HepG2 (cell line): ENCODE data around the gene FNDC8. TPM values are rescaled to one million over a fixed set of nuclear protein-coding genes. Genes with fewer than 3 reads are reported as not detected.

Source experiments
- ATAC-seq: fragments of 200-7000 bp; cut with Tn5 transposase; 3 replicates; pipeline ENCODE4 v1.9.1; 2020; ENCODE audit warnings: mild to moderate bottlenecking, moderate library complexity
- BruUV-seq: library from RNA; stranded (reverse); fragments of 400-500 nt; replicated peaks from 2 replicates; lab custom pipeline; 2021; lab: Mats Ljungman, UMichigan
- CTCF ChIA-PET: fragments of 300-600 bp; formaldehyde crosslinking; extraction: SDS; loops from one replicate; lab custom pipeline; 2021; ENCODE audit warnings: low total read pairs, inconsistent platforms, low intra/inter-chr PET ratio; lab: Yijun Ruan, JAX
- POLR2A ChIA-PET: fragments of 350-600 bp; sonication (Branson Sonifier 250); formaldehyde crosslinking; loops from one replicate; lab custom pipeline; 2020; ENCODE audit warnings: antibody characterized with exemption, inconsistent platforms; lab: Yijun Ruan, JAX
- DNase-seq: peaks from one replicate; pipeline ENCODE4 v3.0.0-alpha.2; 2015; ENCODE audit warnings: low spot score
- FAIRE-seq: peaks from 3 replicates; lab custom pipeline; 2011; peaks lifted over from hg19 to GRCh38; lab: Jason Lieb, UNC
- H2AFZ ChIP-seq: one replicate; pipeline ENCODE4 v1.6.1; 2011; ENCODE audit warnings: low read length, inconsistent platforms
- H3K27ac ChIP-seq: fragments of 300-600 bp; 3 replicates; pipeline ENCODE4 v1.8.0; 2011; ENCODE audit warnings: mixed run types, mild to moderate bottlenecking, mixed read lengths, low read length, inconsistent platforms; ENCODE audit not compliant: insufficient read depth; ENCODE audit errors: extremely low read length
- H3K27me3 ChIP-seq, 2 experiments: fragments of 200-600 bp in 1 of 2; 2 replicates in 1 of 2; 3 replicates in 1 of 2; pipeline versions ENCODE4 v1.6.0 to v1.8.0; 2011; ENCODE audit warnings: low read length in 2 of 2, mild to moderate bottlenecking in 2 of 2, moderate library complexity in 2 of 2, inconsistent platforms in 1 of 2; ENCODE audit not compliant: insufficient read depth in 2 of 2, control insufficient read depth in 1 of 2
- H3K36me3 ChIP-seq, 2 experiments: fragments of 200-600 bp in 1 of 2; replicated peaks in 1 of 2; 2 replicates in 1 of 2; 3 replicates in 1 of 2; pipeline versions ENCODE4 v1.5.1 to v1.8.0; 2011; ENCODE audit warnings: low read length in 2 of 2, inconsistent platforms in 1 of 2; ENCODE audit not compliant: insufficient read depth in 2 of 2, control insufficient read depth in 1 of 2
- H3K4me1 ChIP-seq: 2 replicates; pipeline ENCODE4 v1.5.1; 2012; ENCODE audit warnings: low read length, inconsistent platforms; ENCODE audit not compliant: insufficient read depth
- H3K4me2 ChIP-seq: 2 replicates; pipeline ENCODE4 v1.6.0; 2011; ENCODE audit warnings: low read depth, low read length, inconsistent platforms
- H3K4me3 ChIP-seq, 3 experiments: fragments of 200-600 bp in 1 of 3; sonication (generic), shearing (Covaris generic) in 1 of 3; replicated peaks in 1 of 3; 2 replicates each; pipeline ENCODE4 v1.5.1; 2011 to 2016; ENCODE audit warnings: low read length in 3 of 3, inconsistent platforms in 2 of 3, low read depth in 2 of 3, mild to moderate bottlenecking in 2 of 3, control low read depth in 1 of 3, mixed read lengths in 1 of 3; ENCODE audit not compliant: insufficient read depth in 1 of 3
- H3K79me2 ChIP-seq: one replicate; pipeline ENCODE4 v1.6.1; 2011; ENCODE audit warnings: low read length, inconsistent platforms; ENCODE audit not compliant: insufficient read depth
- H3K9ac ChIP-seq: 2 replicates; pipeline ENCODE4 v1.6.0; 2011; ENCODE audit warnings: mild to moderate bottlenecking, low read depth, low read length, inconsistent platforms; ENCODE audit not compliant: insufficient read depth
- H3K9me3 ChIP-seq: 2 replicates; pipeline ENCODE4 v1.5.1; 2012; ENCODE audit warnings: mild to moderate bottlenecking, low read length
- H4K20me1 ChIP-seq: 2 replicates; pipeline ENCODE4 v1.6.0; 2011; ENCODE audit warnings: inconsistent platforms, mild to moderate bottlenecking, low read length, moderate library complexity; ENCODE audit not compliant: insufficient read depth
- KDM6A ChIP-seq: IDR thresholded peaks from 2 replicates; pipeline ENCODE4 v1.6.1; 2016; ENCODE audit warnings: low read depth
- KLF13 ChIP-seq: sonication (generic); formaldehyde crosslinking; IDR thresholded peaks from 2 replicates; pipeline ENCODE4 v1.4.0; 2020; ENCODE audit warnings: mild to moderate bottlenecking, missing genetic modification reagents
- LBX2 ChIP-seq: sonication (generic); formaldehyde crosslinking; IDR thresholded peaks from 2 replicates; pipeline ENCODE4 v1.5.0; 2020; ENCODE audit warnings: missing genetic modification reagents, mild to moderate bottlenecking, borderline replicate concordance
- PLRG1 ChIP-seq: fragments of 450-650 bp; conservative IDR thresholded peaks from 2 replicates; pipeline ENCODE4 v1.6.1; 2016
- SMARCE1 ChIP-seq: fragments of 450-650 bp; IDR thresholded peaks from 2 replicates; pipeline ENCODE4 v1.6.1; 2017; ENCODE audit warnings: borderline replicate concordance
- SOX6 ChIP-seq, 2 experiments: fragments of 450-650 bp in 1 of 2; sonication (generic) in 1 of 2; formaldehyde crosslinking in 1 of 2; IDR thresholded peaks; 2 replicates each; pipeline versions ENCODE4 v1.4.0 to v1.6.1; 2017 to 2020; ENCODE audit warnings: antibody characterized with exemption in 1 of 2, mild to moderate bottlenecking in 1 of 2, missing genetic modification reagents in 1 of 2
- SRSF4 ChIP-seq: fragments of 200-400 bp; formaldehyde crosslinking; IDR thresholded peaks from one replicate; pipeline ENCODE4 v1.6.1; 2018; ENCODE audit warnings: mild to moderate bottlenecking, low read depth, low read length, moderate library complexity; ENCODE audit not compliant: poor library complexity, severe bottlenecking
- TARDBP ChIP-seq: sonication (generic); formaldehyde crosslinking; IDR thresholded peaks from 2 replicates; pipeline ENCODE4 v1.8.0; 2022; ENCODE audit warnings: mild to moderate bottlenecking, missing genetic modification reagents
- ZFP41 ChIP-seq: sonication (generic); formaldehyde crosslinking; IDR thresholded peaks from 2 replicates; pipeline ENCODE4 v1.4.0; 2020; ENCODE audit warnings: mild to moderate bottlenecking, missing genetic modification reagents, borderline replicate concordance
- ZMYM4 ChIP-seq: sonication (generic); formaldehyde crosslinking; IDR thresholded peaks from 2 replicates; pipeline ENCODE4 v1.8.1; 2023; ENCODE audit warnings: mild to moderate bottlenecking, missing genetic modification reagents
- ZNF446 ChIP-seq: sonication (generic); formaldehyde crosslinking; IDR thresholded peaks from 2 replicates; pipeline ENCODE4 v1.5.0; 2020; ENCODE audit warnings: mild to moderate bottlenecking, missing genetic modification reagents
- ZNF589 ChIP-seq: sonication (generic); formaldehyde crosslinking; conservative IDR thresholded peaks from 2 replicates; pipeline ENCODE4 v1.8.0; 2022; ENCODE audit warnings: mild to moderate bottlenecking, moderate library complexity, missing genetic modification reagents
- ZNF770 ChIP-seq: sonication (generic); formaldehyde crosslinking; IDR thresholded peaks from 2 replicates; pipeline ENCODE4 v1.5.0; 2020; ENCODE audit warnings: mild to moderate bottlenecking, missing genetic modification reagents
- WGBS: methylation state at CpG from one replicate; pipeline ENCODE4 v1.1.6; 2017; ENCODE audit warnings: low lambda C conversion rate; 5-methylcytosine and 5-hydroxymethylcytosine counted together
- in situ Hi-C: cut with HindIII; loops from 2 replicates; pipeline ENCODE4 v1.10.0; 2017; ENCODE audit warnings: low pct_unique_long_range_greater_than_20kb; ENCODE audit not compliant: extremely low pct_ligation_motif_present
- intact Hi-C: fragments of 100-400 bp; cut with micrococcal nuclease; formaldehyde crosslinking; loops from one replicate; pipeline ENCODE4 v1.10.0; 2022; ENCODE audit not compliant: unreplicated experiment
- polyA plus RNA-seq, 8 experiments: library from polyadenylated mRNA; depleted of rRNA in 3 of 8; stranded (reverse) in 7 of 8; unstranded in 1 of 8; fragments of >200 nt; fragmentation: Illumina TruSeq in 4 of 8; extraction: Trizol in 4 of 8; gene quantifications; 2 replicates each; pipeline versions ENCODE4 v1.2.1 to v1.2.3, GENCODE V29; 2011 to 2016; ENCODE audit warnings: low read depth in 4 of 8, missing spikeins in 1 of 8, mixed read lengths in 1 of 8; ENCODE audit not compliant: insufficient read depth in 1 of 8
- total RNA-seq, 5 experiments: library from RNA; depleted of rRNA; stranded (reverse); fragments of >200 nt; fragmentation: Illumina TruSeq; extraction: Trizol; gene quantifications; 2 replicates each; pipeline ENCODE4 v1.2.3, GENCODE V29; 2016; ENCODE audit warnings: low read depth in 1 of 5
- TF ChIP-seq, protein P1 (sequence below): sonication (generic); formaldehyde crosslinking; IDR thresholded peaks from 2 replicates; pipeline ENCODE4 v1.5.1; 2020; ENCODE audit warnings: mild to moderate bottlenecking, missing genetic modification reagents, moderate library complexity

The FNDC8 gene
- total and polyA plus RNA-seq, 2 of the 13 experiments (the other 11 are each of a cell fraction or from before 2014, with no cell fraction given): not detected

DNA sequence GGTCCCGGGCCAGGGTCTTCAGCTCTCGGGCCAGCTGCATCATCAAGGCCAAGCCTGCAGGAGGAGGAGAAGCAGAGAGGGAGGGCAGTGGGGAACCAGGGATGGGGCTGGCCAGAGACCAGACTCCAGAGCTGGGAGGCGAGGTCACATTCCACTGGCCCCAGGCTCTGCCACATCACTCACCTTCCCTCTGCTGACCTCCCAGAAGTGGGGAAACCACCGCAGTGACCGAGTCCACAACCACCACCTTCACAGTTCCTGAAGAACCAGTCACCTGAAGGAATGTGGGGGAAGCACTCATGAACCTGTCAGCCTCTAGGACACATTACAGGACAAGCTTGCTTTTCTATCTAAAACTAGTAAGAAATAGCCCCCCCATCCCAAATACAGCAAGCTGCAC is 18.1 kb upstream of the FNDC8 start:
- Histone ChIP-seq H3K36me3 (peaks cover 4 to 42% of the 10 kb centered on the region in 2 experiments; a peak in 4 of 5 replicates), H3K4me3 (no peak overlapping the region), H2AFZ (no peak overlapping the region), H4K20me1 (no peaks in the 10 kb centered on the region), H3K4me2 (no peak overlapping the region), H3K4me1 (no peaks in the 10 kb centered on the region), H3K27ac (no peak overlapping the region), H3K9ac (no peak overlapping the region), H3K27me3 (no peaks in the 10 kb centered on the region), H3K9me3 (no peaks in the 10 kb centered on the region), H3K79me2 (no peaks in the 10 kb centered on the region)
- no CpG with 5 or more reads among the region's 5 CpGs for WGBS
- intact Hi-C loops (no loop called here), in situ Hi-C loops (loop anchor here (25.0 kb wide), 1 partner anchor 516 kb away; the partner anchor contains the start of gene TMEM132E)
- no TSS peak for BruUV-seq
- ChIA-PET POLR2A (no interaction called here), CTCF (no interaction called here)
- ATAC-seq (no peak), DNase-seq (no peak), FAIRE-seq (no peak)
- TF ChIP-seq SOX6 (IDR thresholded peaks at IDR 0.05) (no peak), SOX6 (CRISPR knock-in tag; IDR thresholded peaks at IDR 0.05) (no peak), ZNF446 (CRISPR knock-in tag) (no peak), KDM6A (no peak), PLRG1 (no peak), SRSF4 (no peak), TARDBP (no peak), KLF13 (no peak), ZNF589 (CRISPR knock-in tag) (no peak), ZNF770 (CRISPR knock-in tag) (no peak), SMARCE1 (no peak), ZMYM4 (no peak), ZFP41 (CRISPR knock-in tag) (no peak), LBX2 (CRISPR knock-in tag) (no peak)
- TF ChIP-seq, protein P1, sequence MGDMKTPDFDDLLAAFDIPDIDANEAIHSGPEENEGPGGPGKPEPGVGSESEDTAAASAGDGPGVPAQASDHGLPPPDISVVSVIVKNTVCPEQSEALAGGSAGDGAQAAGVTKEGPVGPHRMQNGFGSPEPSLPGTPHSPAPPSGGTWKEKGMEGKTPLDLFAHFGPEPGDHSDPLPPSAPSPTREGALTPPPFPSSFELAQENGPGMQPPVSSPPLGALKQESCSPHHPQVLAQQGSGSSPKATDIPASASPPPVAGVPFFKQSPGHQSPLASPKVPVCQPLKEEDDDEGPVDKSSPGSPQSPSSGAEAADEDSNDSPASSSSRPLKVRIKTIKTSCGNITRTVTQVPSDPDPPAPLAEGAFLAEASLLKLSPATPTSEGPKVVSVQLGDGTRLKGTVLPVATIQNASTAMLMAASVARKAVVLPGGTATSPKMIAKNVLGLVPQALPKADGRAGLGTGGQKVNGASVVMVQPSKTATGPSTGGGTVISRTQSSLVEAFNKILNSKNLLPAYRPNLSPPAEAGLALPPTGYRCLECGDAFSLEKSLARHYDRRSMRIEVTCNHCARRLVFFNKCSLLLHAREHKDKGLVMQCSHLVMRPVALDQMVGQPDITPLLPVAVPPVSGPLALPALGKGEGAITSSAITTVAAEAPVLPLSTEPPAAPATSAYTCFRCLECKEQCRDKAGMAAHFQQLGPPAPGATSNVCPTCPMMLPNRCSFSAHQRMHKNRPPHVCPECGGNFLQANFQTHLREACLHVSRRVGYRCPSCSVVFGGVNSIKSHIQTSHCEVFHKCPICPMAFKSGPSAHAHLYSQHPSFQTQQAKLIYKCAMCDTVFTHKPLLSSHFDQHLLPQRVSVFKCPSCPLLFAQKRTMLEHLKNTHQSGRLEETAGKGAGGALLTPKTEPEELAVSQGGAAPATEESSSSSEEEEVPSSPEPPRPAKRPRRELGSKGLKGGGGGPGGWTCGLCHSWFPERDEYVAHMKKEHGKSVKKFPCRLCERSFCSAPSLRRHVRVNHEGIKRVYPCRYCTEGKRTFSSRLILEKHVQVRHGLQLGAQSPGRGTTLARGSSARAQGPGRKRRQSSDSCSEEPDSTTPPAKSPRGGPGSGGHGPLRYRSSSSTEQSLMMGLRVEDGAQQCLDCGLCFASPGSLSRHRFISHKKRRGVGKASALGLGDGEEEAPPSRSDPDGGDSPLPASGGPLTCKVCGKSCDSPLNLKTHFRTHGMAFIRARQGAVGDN: no peak
